OCI-LY7 (cell line): ENCODE results near the gene GREM2. TPM values are rescaled to one million over a fixed set of nuclear protein-coding genes. Genes with fewer than 3 reads are reported as not detected.

Experiments
- BruUV-seq: library from RNA; stranded (reverse); fragments of 400-500 nt; replicated peaks from 2 replicates; lab custom pipeline; 2021; lab: Mats Ljungman, UMichigan
- CTCF ChIA-PET: fragments of 300-600 bp; sonication (Branson Sonifier 250); formaldehyde crosslinking; loops from one replicate; lab custom pipeline; 2022; ENCODE audit warnings: antibody characterized with exemption; ENCODE audit not compliant: unreplicated experiment; lab: Charles Lee
- POLR2A ChIA-PET: fragments of 300-600 bp; sonication (Branson Sonifier 250); formaldehyde crosslinking; loops from one replicate; lab custom pipeline; 2022; ENCODE audit warnings: antibody characterized with exemption; lab: Charles Lee
- DNase-seq: peaks from one replicate; pipeline ENCODE4 v3.0.0-alpha.2; 2015; ENCODE audit warnings: low spot score
- H2AFZ ChIP-seq: fragments of 200-600 bp; sonication (generic), shearing (Covaris generic); 2 replicates; pipeline ENCODE4 v1.6.1; 2014; ENCODE audit warnings: mild to moderate bottlenecking, antibody characterized with exemption, low read length, moderate library complexity
- H3K27ac ChIP-seq: fragments of 200-600 bp; sonication (generic); 2 replicates; pipeline ENCODE4 v1.5.1; 2014; ENCODE audit warnings: mixed run types, low read depth, mild to moderate bottlenecking, moderate library complexity, low read length, inconsistent platforms; ENCODE audit not compliant: poor library complexity, severe bottlenecking
- H3K36me3 ChIP-seq: fragments of 200-600 bp; sonication (generic); 2 replicates; pipeline ENCODE4 v1.6.1; 2014; ENCODE audit warnings: mild to moderate bottlenecking, antibody characterized with exemption, low read length, moderate library complexity, mixed read lengths; ENCODE audit not compliant: insufficient read depth
- H3K4me1 ChIP-seq: fragments of 200-600 bp; sonication (generic); 2 replicates; pipeline ENCODE4 v1.5.1; 2014; ENCODE audit warnings: mild to moderate bottlenecking, low read length; ENCODE audit not compliant: insufficient read depth, poor library complexity, severe bottlenecking
- H3K4me2 ChIP-seq: fragments of 200-600 bp; sonication (generic); 2 replicates; pipeline ENCODE4 v1.6.1; 2014; ENCODE audit warnings: mild to moderate bottlenecking, low read length
- H3K4me3 ChIP-seq: fragments of 200-600 bp; sonication (generic); 2 replicates; pipeline ENCODE4 v1.5.1; 2014; ENCODE audit warnings: mild to moderate bottlenecking, low read depth, low read length; ENCODE audit not compliant: poor library complexity, severe bottlenecking
- H3K79me2 ChIP-seq: fragments of 200-600 bp; sonication (generic); 2 replicates; pipeline ENCODE4 v1.6.1; 2016; ENCODE audit warnings: low read depth, mild to moderate bottlenecking, low read length, moderate library complexity, mixed read lengths; ENCODE audit not compliant: insufficient read depth
- H3K9me2 ChIP-seq: fragments of 200-600 bp; sonication (generic); 2 replicates; pipeline ENCODE4 v1.6.1; 2016; ENCODE audit warnings: mild to moderate bottlenecking, low read length, mixed read lengths; ENCODE audit not compliant: insufficient read depth
- H3K9me3 ChIP-seq: fragments of 200-600 bp; sonication (generic); 2 replicates; pipeline ENCODE4 v1.6.1; 2014; ENCODE audit warnings: mild to moderate bottlenecking, mixed run types, low read length, mixed read lengths
- H4K20me1 ChIP-seq: fragments of 200-600 bp; sonication (generic); 2 replicates; pipeline ENCODE4 v1.6.1; 2014; ENCODE audit warnings: mild to moderate bottlenecking, antibody characterized with exemption, low read length, moderate library complexity, mixed read lengths; ENCODE audit not compliant: insufficient read depth
- EZH2phosphoT487 ChIP-seq: fragments of 200-600 bp; sonication (generic); IDR thresholded peaks from 2 replicates; pipeline ENCODE4 v1.6.1; 2018; ENCODE audit warnings: low read depth, borderline replicate concordance, mild to moderate bottlenecking, mixed run types, antibody characterized with exemption, low read length, moderate library complexity, mixed read lengths
- intact Hi-C: fragments of 100-400 bp; cut with micrococcal nuclease; formaldehyde crosslinking; loops from one replicate; pipeline ENCODE4 v1.10.0; 2022; ENCODE audit not compliant: unreplicated experiment
- total RNA-seq, 2 experiments: library from RNA; depleted of rRNA in 1 of 2; stranded (reverse); fragments of >200 nt in 1 of 2; shearing (Covaris generic) in 1 of 2; gene quantifications; 2 replicates each; pipeline ENCODE4 v1.2.3, GENCODE V29; 2014 to 2022
- TF ChIP-seq, protein P1 (sequence below): fragments of 200-600 bp; sonication (generic); conservative IDR thresholded peaks from 2 replicates; pipeline ENCODE4 v1.5.1; 2014; ENCODE audit warnings: mild to moderate bottlenecking, antibody characterized with exemption, low read length, moderate library complexity, mixed read lengths

GREM2 gene
- total RNA-seq, 2 experiments from 2014 or later = not detected

DNA sequence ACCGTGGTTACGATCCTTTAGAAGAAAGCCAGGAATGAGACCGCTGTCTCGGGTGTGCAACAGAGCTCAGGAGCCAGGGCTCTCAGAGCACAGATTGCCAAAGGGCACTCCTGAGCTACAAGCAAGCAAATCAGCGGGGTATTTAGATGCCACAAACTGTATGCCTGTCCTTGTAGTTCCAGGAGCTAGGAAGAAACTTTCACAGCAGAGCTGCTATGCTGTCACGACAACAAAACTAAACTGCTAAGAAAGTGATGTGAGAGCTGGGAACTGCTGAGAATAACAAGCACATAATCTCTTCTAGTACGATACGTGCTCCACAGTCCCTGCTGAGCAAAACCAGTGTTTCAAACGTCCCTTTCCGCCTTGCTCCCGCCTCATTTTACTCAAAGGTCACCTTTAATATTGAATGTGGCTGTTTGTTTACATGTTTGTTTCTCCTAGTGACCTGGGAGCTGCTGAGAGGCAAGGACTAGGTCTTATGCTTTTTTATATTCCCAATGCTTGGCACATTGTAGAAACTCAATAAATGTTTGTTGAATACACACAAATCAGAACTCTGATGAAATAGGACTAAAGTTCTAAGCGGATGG is 14.7 kb downstream of the GREM2 start:
- ChIA-PET CTCF (no interaction called here), POLR2A (interaction anchor here (0.5 kb wide), 1 partner anchor 96 kb away, joined by 4 read pairs; no protein-coding TSS in a partner anchor)
- no peak overlapping the region for H3K4me3 ChIP-seq
- no peaks in the 10 kb centered on the region for H3K79me2 ChIP-seq
- no peaks in the 10 kb centered on the region for H4K20me1 ChIP-seq
- intact Hi-C loops = no loop called here
- no peak overlapping the region for H3K27ac ChIP-seq
- TF ChIP-seq, protein P1, sequence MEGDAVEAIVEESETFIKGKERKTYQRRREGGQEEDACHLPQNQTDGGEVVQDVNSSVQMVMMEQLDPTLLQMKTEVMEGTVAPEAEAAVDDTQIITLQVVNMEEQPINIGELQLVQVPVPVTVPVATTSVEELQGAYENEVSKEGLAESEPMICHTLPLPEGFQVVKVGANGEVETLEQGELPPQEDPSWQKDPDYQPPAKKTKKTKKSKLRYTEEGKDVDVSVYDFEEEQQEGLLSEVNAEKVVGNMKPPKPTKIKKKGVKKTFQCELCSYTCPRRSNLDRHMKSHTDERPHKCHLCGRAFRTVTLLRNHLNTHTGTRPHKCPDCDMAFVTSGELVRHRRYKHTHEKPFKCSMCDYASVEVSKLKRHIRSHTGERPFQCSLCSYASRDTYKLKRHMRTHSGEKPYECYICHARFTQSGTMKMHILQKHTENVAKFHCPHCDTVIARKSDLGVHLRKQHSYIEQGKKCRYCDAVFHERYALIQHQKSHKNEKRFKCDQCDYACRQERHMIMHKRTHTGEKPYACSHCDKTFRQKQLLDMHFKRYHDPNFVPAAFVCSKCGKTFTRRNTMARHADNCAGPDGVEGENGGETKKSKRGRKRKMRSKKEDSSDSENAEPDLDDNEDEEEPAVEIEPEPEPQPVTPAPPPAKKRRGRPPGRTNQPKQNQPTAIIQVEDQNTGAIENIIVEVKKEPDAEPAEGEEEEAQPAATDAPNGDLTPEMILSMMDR = no peak
- TF ChIP-seq EZH2phosphoT487 = no peak
- H2AFZ ChIP-seq = no peak overlapping the region
- no TSS peak for BruUV-seq
- no peaks in the 10 kb centered on the region for H3K36me3 ChIP-seq
- DNase-seq = no peak
- H3K4me2 ChIP-seq = no peak overlapping the region
- no peaks in the 10 kb centered on the region for H3K9me3 ChIP-seq
- no peaks in the 10 kb centered on the region for H3K9me2 ChIP-seq
- H3K4me1 ChIP-seq = no peaks in the 10 kb centered on the region

DNA sequence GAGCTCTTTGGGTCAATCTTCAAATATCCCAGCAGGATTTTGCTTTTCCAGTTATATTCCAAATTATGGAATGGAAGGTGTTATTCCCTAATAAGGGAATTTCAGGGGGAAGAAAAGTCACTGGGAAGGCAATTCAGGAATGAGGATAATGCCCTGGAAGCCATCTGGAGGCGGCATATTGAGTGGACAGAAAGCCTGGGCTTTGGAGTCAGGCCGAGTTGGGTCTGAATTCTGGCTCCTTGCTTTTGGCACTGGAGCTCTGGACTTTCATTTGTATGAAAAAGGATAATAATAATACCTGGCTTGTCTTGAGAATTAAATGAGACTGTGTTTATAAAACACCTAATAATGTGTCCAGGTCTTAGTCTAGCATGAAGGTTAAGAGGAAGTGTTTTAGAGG is 16.5 kb downstream of the GREM2 start:
- TF ChIP-seq EZH2phosphoT487 = no peak
- TF ChIP-seq, protein P1 = no peak
- H2AFZ ChIP-seq = no peak overlapping the region
- no TSS peak for BruUV-seq
- no peaks in the 10 kb centered on the region for H4K20me1 ChIP-seq
- no peaks in the 10 kb centered on the region for H3K9me3 ChIP-seq
- DNase-seq = no peak
- no peaks in the 10 kb centered on the region for H3K9me2 ChIP-seq
- H3K36me3 ChIP-seq = no peaks in the 10 kb centered on the region
- POLR2A ChIA-PET = interaction anchor here (0.5 kb wide), 1 partner anchor 1083 kb away, joined by 3 read pairs; no protein-coding TSS in a partner anchor
- no peaks in the 10 kb centered on the region for H3K4me1 ChIP-seq
- no peak overlapping the region for H3K27ac ChIP-seq
- intact Hi-C loops = no loop called here
- CTCF ChIA-PET = no interaction called here
- H3K79me2 ChIP-seq = no peaks in the 10 kb centered on the region
- no peak overlapping the region for H3K4me2 ChIP-seq
- no peak overlapping the region for H3K4me3 ChIP-seq

DNA sequence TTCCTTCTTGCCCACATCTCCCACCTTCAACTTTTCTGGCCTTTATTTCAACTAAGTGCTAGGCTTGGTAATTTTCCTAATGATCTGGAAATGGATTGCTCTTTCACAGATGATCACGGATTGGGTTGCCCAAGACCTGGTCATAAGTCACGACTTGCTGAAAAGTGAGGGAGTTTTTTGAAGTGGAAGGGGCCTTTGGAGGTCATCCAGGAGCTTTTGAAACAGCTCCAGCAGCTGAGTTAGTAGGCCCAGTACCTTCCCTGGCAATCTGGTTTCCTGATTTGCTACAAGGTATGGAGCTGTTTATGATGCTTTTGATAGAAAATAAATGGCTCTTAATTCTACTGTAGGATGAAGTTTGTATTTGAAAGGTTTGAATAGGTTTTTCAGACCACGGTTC is 20.4 kb downstream of the GREM2 start:
- Histone ChIP-seq H3K27ac (no peak overlapping the region), H3K4me3 (no peak overlapping the region), H3K4me2 (no peak overlapping the region), H3K9me2 (no peaks in the 10 kb centered on the region), H3K9me3 (no peaks in the 10 kb centered on the region), H3K36me3 (no peaks in the 10 kb centered on the region), H3K79me2 (no peaks in the 10 kb centered on the region), H2AFZ (no peak overlapping the region), H4K20me1 (no peaks in the 10 kb centered on the region), H3K4me1 (no peaks in the 10 kb centered on the region)
- CTCF ChIA-PET = no interaction called here
- TF ChIP-seq, protein P1 = no peak
- no peak for TF ChIP-seq EZH2phosphoT487
- intact Hi-C loops = no loop called here
- no TSS peak for BruUV-seq
- POLR2A ChIA-PET = no interaction called here
- no peak for DNase-seq
